DND-41 (cell line): ENCODE results near the gene TAF13.

Experiments used
- ATAC-seq: fragments of 200-7000 bp; cut with Tn5 transposase; 3 replicates; pipeline ENCODE4 v1.9.1; 2021; ENCODE audit warnings: low read depth; ENCODE audit not compliant: insufficient read depth
- DNase-seq: peaks from one replicate; pipeline ENCODE4 v3.0.0-alpha.2; 2020
- H2AFZ ChIP-seq: 2 replicates; pipeline ENCODE4 v1.6.0; 2012; ENCODE audit warnings: low read depth, low read length
- H3K27ac ChIP-seq: 2 replicates; pipeline ENCODE4 v1.5.1; 2012; ENCODE audit warnings: low read length, inconsistent platforms
- H3K27me3 ChIP-seq: fragments of 200-600 bp; sonication (generic); 2 replicates; pipeline ENCODE4 v1.6.0; 2012; ENCODE audit warnings: low read length, mild to moderate bottlenecking, inconsistent platforms; ENCODE audit not compliant: insufficient read depth, poor library complexity
- H3K36me3 ChIP-seq: 2 replicates; pipeline ENCODE4 v1.5.1; 2012; ENCODE audit warnings: low read length, inconsistent platforms; ENCODE audit not compliant: insufficient read depth
- H3K4me1 ChIP-seq: 2 replicates; pipeline ENCODE4 v1.5.1; 2012; ENCODE audit warnings: mild to moderate bottlenecking, low read length; ENCODE audit not compliant: insufficient read depth
- H3K4me2 ChIP-seq: 2 replicates; pipeline ENCODE4 v1.6.0; 2012; ENCODE audit warnings: mild to moderate bottlenecking, moderate library complexity, low read length, inconsistent platforms; ENCODE audit not compliant: insufficient read depth
- H3K4me3 ChIP-seq, 2 experiments: fragments of 200-600 bp in 1 of 2; shearing (Covaris generic) in 1 of 2; 2 replicates each; pipeline ENCODE4 v1.5.1; 2012 to 2016; ENCODE audit warnings: inconsistent platforms in 2 of 2, low read length in 2 of 2, mild to moderate bottlenecking in 2 of 2, low read depth in 1 of 2, moderate library complexity in 1 of 2
- H3K79me2 ChIP-seq: 2 replicates; pipeline ENCODE4 v1.6.0; 2012; ENCODE audit warnings: low read length, inconsistent platforms; ENCODE audit not compliant: insufficient read depth
- H3K9ac ChIP-seq: 2 replicates; pipeline ENCODE4 v1.6.0; 2012; ENCODE audit warnings: low read depth, mild to moderate bottlenecking, inconsistent platforms, low read length, moderate library complexity
- H3K9me3 ChIP-seq: 2 replicates; pipeline ENCODE4 v1.5.1; 2012; ENCODE audit warnings: low read length, moderate library complexity, mild to moderate bottlenecking, inconsistent platforms; ENCODE audit not compliant: insufficient read depth, severe bottlenecking
- H4K20me1 ChIP-seq: 2 replicates; pipeline ENCODE4 v1.6.0; 2012; ENCODE audit warnings: low read length; ENCODE audit not compliant: insufficient read depth
- CTCF ChIP-seq: IDR thresholded peaks from 2 replicates; pipeline ENCODE4 v1.5.1; 2012; ENCODE audit warnings: borderline replicate concordance, low read length, moderate library complexity, mild to moderate bottlenecking; ENCODE audit not compliant: poor library complexity, severe bottlenecking; ENCODE audit errors: extremely low read depth
- EZH2 ChIP-seq: IDR thresholded peaks from 3 replicates; pipeline ENCODE4 v1.6.1; 2012; ENCODE audit warnings: borderline replicate concordance, low read depth, mild to moderate bottlenecking, moderate library complexity, low read length, inconsistent platforms; ENCODE audit not compliant: severe bottlenecking

Gene TAF13

GRCh38 chr1:109091078-109091838 is 15.5 kb upstream of the TAF13 start:
- no peak for DNase-seq

GRCh38 chr1:109090196-109091077 is 14.6 kb upstream of the TAF13 start, which contains the start of gene TMEM167B:
TSS of gene TMEM167B (plus strand) at chr1:109090764. CDS start at chr1:109090873, 109 bp downstream.
- ATAC-seq (peak; percentile 96), DNase-seq (peak; percentile 90)
- H3K4me1 ChIP-seq: peaks cover 34% of the 10 kb centered on the region
- TF ChIP-seq CTCF (peak; percentile 2), EZH2 (no peak)
- H3K27me3 ChIP-seq: no peaks in the 10 kb centered on the region
- peak within 1 kb of the TSS; percentile 96 for H3K4me2 ChIP-seq
- H3K9ac ChIP-seq: peak within 1 kb of the TSS; percentile 71
- H3K36me3 ChIP-seq: peaks cover 22% of the 10 kb centered on the region
- peaks cover 7% of the 10 kb centered on the region; the same call in 1 of the 2 replicates for H4K20me1 ChIP-seq
- H3K9me3 ChIP-seq: no peaks in the 10 kb centered on the region
- peak within 1 kb of the TSS; percentile 95 for H2AFZ ChIP-seq
- peak within 1 kb of the TSS; percentile 72 to 84 for H3K4me3 ChIP-seq
- peaks cover 45% of the 10 kb centered on the region for H3K79me2 ChIP-seq
- H3K27ac ChIP-seq: peak within 1 kb of the TSS; percentile 85

More at GRCh38 chr1:109091078-109091838, 15.5 kb upstream of the TAF13 start:
- Histone ChIP-seq H3K36me3 (peaks cover 22% of the 10 kb centered on the region), H3K9me3 (no peaks in the 10 kb centered on the region), H2AFZ (peak overlapping the region; percentile 95), H3K4me3 (peak overlapping the region; percentile 72 to 84), H3K4me2 (peak overlapping the region; percentile 96), H3K27me3 (no peaks in the 10 kb centered on the region), H3K79me2 (peaks cover 47% of the 10 kb centered on the region), H3K27ac (peak overlapping the region; percentile 85), H3K9ac (peak overlapping the region; percentile 71), H4K20me1 (peaks cover 7% of the 10 kb centered on the region; the same call in 1 of the 2 replicates), H3K4me1 (peaks cover 34% of the 10 kb centered on the region)
- ATAC-seq: peak; percentile 37
- TF ChIP-seq EZH2 (no peak), CTCF (no peak)

- H3K27ac ChIP-seq: no peak overlapping the region
- no peaks in the 10 kb centered on the region for H3K27me3 ChIP-seq
- H3K9ac ChIP-seq: peak overlapping the region; percentile 71
- ATAC-seq: 0 out of 3 replicates have a peak, but pooled peaks have one; percentile 23
- peaks cover 7% of the 10 kb centered on the region; the same call in 1 of the 2 replicates for H4K20me1 ChIP-seq
- no peak for TF ChIP-seq EZH2
- peak; percentile 83 for TF ChIP-seq CTCF
- H2AFZ ChIP-seq: no peak overlapping the region
- H3K79me2 ChIP-seq: peaks cover 39% of the 10 kb centered on the region
- H3K4me2 ChIP-seq: peak overlapping the region; percentile 96
- no peaks in the 10 kb centered on the region for H3K9me3 ChIP-seq
- peak; percentile 64 for DNase-seq
- H3K4me1 ChIP-seq: peaks cover 32% of the 10 kb centered on the region
- H3K36me3 ChIP-seq: peaks cover 17% of the 10 kb centered on the region
- peak overlapping the region in 1 of 2 experiments; percentile 72; a peak in 2 of 4 replicates for H3K4me3 ChIP-seq
Observed at GRCh38 chr1:109089242-109090015, 13.6 kb upstream of the TAF13 start.
